ENCODE data around the gene MAB21L4. TPM values are rescaled to one million over a fixed set of nuclear protein-coding genes. Genes with fewer than 3 reads are reported as not detected.

The MAB21L4 gene
- total RNA-seq, 1 experiment from 2014 or later = 0.21 TPM

GRCh38 chr2:240892925-240893324 is 3.0 kb downstream of the MAB21L4 start:
- H3K4me1 ChIP-seq (ENCODE audit: control insufficient read depth, insufficient read depth, low read length) = peaks cover 6% of the 10 kb centered on the region

GRCh38 chr2:240892356-240892755 is 3.6 kb downstream of the MAB21L4 start:
- no peak for ATAC-seq
- no peaks in the 10 kb centered on the region for H3K36me3 ChIP-seq (ENCODE audit: control insufficient read depth, insufficient read depth, low read length)
- no peak for DNase-seq (ENCODE audit: low read depth, low spot score)
- TF ChIP-seq, protein P1, sequence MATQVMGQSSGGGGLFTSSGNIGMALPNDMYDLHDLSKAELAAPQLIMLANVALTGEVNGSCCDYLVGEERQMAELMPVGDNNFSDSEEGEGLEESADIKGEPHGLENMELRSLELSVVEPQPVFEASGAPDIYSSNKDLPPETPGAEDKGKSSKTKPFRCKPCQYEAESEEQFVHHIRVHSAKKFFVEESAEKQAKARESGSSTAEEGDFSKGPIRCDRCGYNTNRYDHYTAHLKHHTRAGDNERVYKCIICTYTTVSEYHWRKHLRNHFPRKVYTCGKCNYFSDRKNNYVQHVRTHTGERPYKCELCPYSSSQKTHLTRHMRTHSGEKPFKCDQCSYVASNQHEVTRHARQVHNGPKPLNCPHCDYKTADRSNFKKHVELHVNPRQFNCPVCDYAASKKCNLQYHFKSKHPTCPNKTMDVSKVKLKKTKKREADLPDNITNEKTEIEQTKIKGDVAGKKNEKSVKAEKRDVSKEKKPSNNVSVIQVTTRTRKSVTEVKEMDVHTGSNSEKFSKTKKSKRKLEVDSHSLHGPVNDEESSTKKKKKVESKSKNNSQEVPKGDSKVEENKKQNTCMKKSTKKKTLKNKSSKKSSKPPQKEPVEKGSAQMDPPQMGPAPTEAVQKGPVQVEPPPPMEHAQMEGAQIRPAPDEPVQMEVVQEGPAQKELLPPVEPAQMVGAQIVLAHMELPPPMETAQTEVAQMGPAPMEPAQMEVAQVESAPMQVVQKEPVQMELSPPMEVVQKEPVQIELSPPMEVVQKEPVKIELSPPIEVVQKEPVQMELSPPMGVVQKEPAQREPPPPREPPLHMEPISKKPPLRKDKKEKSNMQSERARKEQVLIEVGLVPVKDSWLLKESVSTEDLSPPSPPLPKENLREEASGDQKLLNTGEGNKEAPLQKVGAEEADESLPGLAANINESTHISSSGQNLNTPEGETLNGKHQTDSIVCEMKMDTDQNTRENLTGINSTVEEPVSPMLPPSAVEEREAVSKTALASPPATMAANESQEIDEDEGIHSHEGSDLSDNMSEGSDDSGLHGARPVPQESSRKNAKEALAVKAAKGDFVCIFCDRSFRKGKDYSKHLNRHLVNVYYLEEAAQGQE (IDR thresholded peaks at IDR 0.05; ENCODE audit: insufficient read depth in 1 of 2, low read depth in 2 of 2, low read length in 1 of 2) = no peak
- TF ChIP-seq POLR2AphosphoS5 (IDR thresholded peaks at IDR 0.05; ENCODE audit: low read depth, low read length) (no peak), TCF7L2 (IDR thresholded peaks at IDR 0.05; ENCODE audit: low read depth, low read length) (no peak), SIN3A (IDR thresholded peaks at IDR 0.05; ENCODE audit: borderline replicate concordance, insufficient read depth, low read depth, low read length) (no peak)
- TF ChIP-seq, protein P2, sequence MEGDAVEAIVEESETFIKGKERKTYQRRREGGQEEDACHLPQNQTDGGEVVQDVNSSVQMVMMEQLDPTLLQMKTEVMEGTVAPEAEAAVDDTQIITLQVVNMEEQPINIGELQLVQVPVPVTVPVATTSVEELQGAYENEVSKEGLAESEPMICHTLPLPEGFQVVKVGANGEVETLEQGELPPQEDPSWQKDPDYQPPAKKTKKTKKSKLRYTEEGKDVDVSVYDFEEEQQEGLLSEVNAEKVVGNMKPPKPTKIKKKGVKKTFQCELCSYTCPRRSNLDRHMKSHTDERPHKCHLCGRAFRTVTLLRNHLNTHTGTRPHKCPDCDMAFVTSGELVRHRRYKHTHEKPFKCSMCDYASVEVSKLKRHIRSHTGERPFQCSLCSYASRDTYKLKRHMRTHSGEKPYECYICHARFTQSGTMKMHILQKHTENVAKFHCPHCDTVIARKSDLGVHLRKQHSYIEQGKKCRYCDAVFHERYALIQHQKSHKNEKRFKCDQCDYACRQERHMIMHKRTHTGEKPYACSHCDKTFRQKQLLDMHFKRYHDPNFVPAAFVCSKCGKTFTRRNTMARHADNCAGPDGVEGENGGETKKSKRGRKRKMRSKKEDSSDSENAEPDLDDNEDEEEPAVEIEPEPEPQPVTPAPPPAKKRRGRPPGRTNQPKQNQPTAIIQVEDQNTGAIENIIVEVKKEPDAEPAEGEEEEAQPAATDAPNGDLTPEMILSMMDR (IDR thresholded peaks at IDR 0.05) = no peak
- POLR2A ChIA-PET = no interaction called here
- in situ Hi-C loops (cut with HindIII; ENCODE audit: low pct_unique_long_range_greater_than_20kb, low sequenced_read_pairs) = no loop called here
- intact Hi-C loops (cut with micrococcal nuclease; ENCODE audit: unreplicated experiment) = no loop called here
- no peak overlapping the region for H3K27ac ChIP-seq (ENCODE audit: low read length)
- no peaks in the 10 kb centered on the region for H3K27me3 ChIP-seq (ENCODE audit: control insufficient read depth, insufficient read depth, low read length)
- BruUV-seq (replicated peaks) = no TSS peak
- H3K4me3 ChIP-seq (ENCODE audit: low read depth in 2 of 2, low read length in 2 of 2) = no peak overlapping the region
- no peaks in the 10 kb centered on the region for H3K9me3 ChIP-seq (ENCODE audit: control insufficient read depth, insufficient read depth, low read depth, low read length)
- CTCF ChIA-PET = interaction anchor here (0.5 to 0.6 kb wide), 3 partner anchors 22 to 251 kb away, joined by 3 to 8 read pairs (median 6); no protein-coding TSS in a partner anchor
- H3K4me1 ChIP-seq (ENCODE audit: control insufficient read depth, insufficient read depth, low read length) = peaks cover 6% of the 10 kb centered on the region

More at GRCh38 chr2:240892925-240893324, 3.0 kb downstream of the MAB21L4 start:
- no peak overlapping the region for H3K27ac ChIP-seq (ENCODE audit: low read length)
- no TSS peak for BruUV-seq (replicated peaks)
- in situ Hi-C loops (cut with HindIII; ENCODE audit: low pct_unique_long_range_greater_than_20kb, low sequenced_read_pairs) (no loop called here), intact Hi-C loops (cut with micrococcal nuclease; ENCODE audit: unreplicated experiment) (no loop called here)
- no peaks in the 10 kb centered on the region for H3K27me3 ChIP-seq (ENCODE audit: control insufficient read depth, insufficient read depth, low read length)
- DNase-seq (ENCODE audit: low read depth, low spot score) = no peak
- POLR2A ChIA-PET = no interaction called here
- CTCF ChIA-PET = interaction anchor here (0.6 kb wide), 1 partner anchor 22 kb away, joined by 6 read pairs; no protein-coding TSS in a partner anchor
- no peaks in the 10 kb centered on the region for H3K36me3 ChIP-seq (ENCODE audit: control insufficient read depth, insufficient read depth, low read length)
- no peak for ATAC-seq
- no peaks in the 10 kb centered on the region for H3K9me3 ChIP-seq (ENCODE audit: control insufficient read depth, insufficient read depth, low read depth, low read length)
- H3K4me3 ChIP-seq (ENCODE audit: low read depth in 2 of 2, low read length in 2 of 2) = no peak overlapping the region
- no peak for TF ChIP-seq TCF7L2 (IDR thresholded peaks at IDR 0.05; ENCODE audit: low read depth, low read length)
- TF ChIP-seq POLR2AphosphoS5 (IDR thresholded peaks at IDR 0.05; ENCODE audit: low read depth, low read length) = no peak
- TF ChIP-seq, protein P2 (IDR thresholded peaks at IDR 0.05) = no peak
- TF ChIP-seq SIN3A (IDR thresholded peaks at IDR 0.05; ENCODE audit: borderline replicate concordance, insufficient read depth, low read depth, low read length) = no peak
- TF ChIP-seq, protein P1 (IDR thresholded peaks at IDR 0.05; ENCODE audit: insufficient read depth in 1 of 2, low read depth in 2 of 2, low read length in 1 of 2) = no peak
